ENCODE results near the gene PALLD. TPM values are rescaled to one million over a fixed set of nuclear protein-coding genes. Genes with fewer than 3 reads are reported as not detected.

The PALLD gene
- polyA plus RNA-seq, 1 donor (not counting 4 experiments of a cell fraction or from before 2014, with no cell fraction given): 136 TPM

DNA sequence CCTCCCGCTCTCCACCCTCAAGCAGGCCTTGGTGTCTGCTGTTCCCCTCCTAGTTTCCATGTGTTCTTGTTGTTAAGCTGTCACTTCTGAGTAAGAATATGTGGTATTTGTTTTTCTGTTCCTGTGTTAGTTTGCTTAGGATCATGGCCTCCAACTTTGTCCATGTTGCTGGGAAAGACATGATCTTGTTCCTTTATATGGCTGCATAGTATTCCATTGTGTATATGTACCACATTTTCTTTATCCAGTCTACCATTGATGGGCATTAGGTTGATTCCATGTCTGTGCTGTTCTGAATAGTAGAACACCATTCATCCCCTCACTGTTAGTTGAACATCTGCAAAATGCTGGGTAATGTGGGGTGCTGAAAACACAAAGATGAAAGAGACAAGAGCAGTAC, 222.9 kb downstream of the PALLD start:
- Histone ChIP-seq H3K27me3 (ENCODE audit: control insufficient read depth, extremely low read depth, insufficient read depth, low read length) (no peaks in the 10 kb centered on the region), H4K20me1 (ENCODE audit: control insufficient read depth, extremely low read depth, insufficient read depth, low read length) (no peaks in the 10 kb centered on the region), H3K4me3 (ENCODE audit: control insufficient read depth in 2 of 3, extremely low read depth in 1 of 3, insufficient read depth in 2 of 3, low read depth in 1 of 3, low read length in 3 of 3) (no peak overlapping the region), H3K9me1 (ENCODE audit: control insufficient read depth, extremely low read depth, insufficient read depth, low read length) (no peaks in the 10 kb centered on the region), H3K36me3 (ENCODE audit: control insufficient read depth in 2 of 2, extremely low read depth in 1 of 2, insufficient read depth in 2 of 2, low read length in 2 of 2) (no peaks in the 10 kb centered on the region), H3K9me3 (ENCODE audit: control insufficient read depth, low read depth, low read length) (no peaks in the 10 kb centered on the region), H3K4me2 (ENCODE audit: control insufficient read depth, extremely low read depth, insufficient read depth, low read depth, low read length) (no peak overlapping the region), H3K4me1 (ENCODE audit: control insufficient read depth, extremely low read depth, insufficient read depth, low read length) (peaks cover 3% of the 10 kb centered on the region), H2AFZ (ENCODE audit: control insufficient read depth, low read length) (no peak overlapping the region), H3K9ac (ENCODE audit: control insufficient read depth, extremely low read depth, insufficient read depth, low read length) (no peak overlapping the region), H3K27ac (ENCODE audit: control insufficient read depth, insufficient read depth, low read length) (no peak overlapping the region), H3K79me2 (ENCODE audit: control insufficient read depth, insufficient read depth, low read length) (no peaks in the 10 kb centered on the region)
- TF ChIP-seq, protein P1, sequence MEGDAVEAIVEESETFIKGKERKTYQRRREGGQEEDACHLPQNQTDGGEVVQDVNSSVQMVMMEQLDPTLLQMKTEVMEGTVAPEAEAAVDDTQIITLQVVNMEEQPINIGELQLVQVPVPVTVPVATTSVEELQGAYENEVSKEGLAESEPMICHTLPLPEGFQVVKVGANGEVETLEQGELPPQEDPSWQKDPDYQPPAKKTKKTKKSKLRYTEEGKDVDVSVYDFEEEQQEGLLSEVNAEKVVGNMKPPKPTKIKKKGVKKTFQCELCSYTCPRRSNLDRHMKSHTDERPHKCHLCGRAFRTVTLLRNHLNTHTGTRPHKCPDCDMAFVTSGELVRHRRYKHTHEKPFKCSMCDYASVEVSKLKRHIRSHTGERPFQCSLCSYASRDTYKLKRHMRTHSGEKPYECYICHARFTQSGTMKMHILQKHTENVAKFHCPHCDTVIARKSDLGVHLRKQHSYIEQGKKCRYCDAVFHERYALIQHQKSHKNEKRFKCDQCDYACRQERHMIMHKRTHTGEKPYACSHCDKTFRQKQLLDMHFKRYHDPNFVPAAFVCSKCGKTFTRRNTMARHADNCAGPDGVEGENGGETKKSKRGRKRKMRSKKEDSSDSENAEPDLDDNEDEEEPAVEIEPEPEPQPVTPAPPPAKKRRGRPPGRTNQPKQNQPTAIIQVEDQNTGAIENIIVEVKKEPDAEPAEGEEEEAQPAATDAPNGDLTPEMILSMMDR (optimal IDR thresholded peaks at IDR 0.05 in 1 of 3, IDR thresholded peaks at IDR 0.05 in 1 of 3, conservative IDR thresholded peaks at IDR 0.05 in 1 of 3; ENCODE audit: extremely low read depth in 1 of 3, insufficient read depth in 2 of 3, low read length in 3 of 3): no peak
- TF ChIP-seq EZH2 (IDR thresholded peaks at IDR 0.05; ENCODE audit: low read length): no peak
- DNase-seq (ENCODE audit: low read depth, low spot score) (no peak), FAIRE-seq (no peak)
- dilution Hi-C loops (cut with MboI; ENCODE audit: extremely low pct_ligation_motif_present, low sequenced_read_pairs): no loop called here

DNA sequence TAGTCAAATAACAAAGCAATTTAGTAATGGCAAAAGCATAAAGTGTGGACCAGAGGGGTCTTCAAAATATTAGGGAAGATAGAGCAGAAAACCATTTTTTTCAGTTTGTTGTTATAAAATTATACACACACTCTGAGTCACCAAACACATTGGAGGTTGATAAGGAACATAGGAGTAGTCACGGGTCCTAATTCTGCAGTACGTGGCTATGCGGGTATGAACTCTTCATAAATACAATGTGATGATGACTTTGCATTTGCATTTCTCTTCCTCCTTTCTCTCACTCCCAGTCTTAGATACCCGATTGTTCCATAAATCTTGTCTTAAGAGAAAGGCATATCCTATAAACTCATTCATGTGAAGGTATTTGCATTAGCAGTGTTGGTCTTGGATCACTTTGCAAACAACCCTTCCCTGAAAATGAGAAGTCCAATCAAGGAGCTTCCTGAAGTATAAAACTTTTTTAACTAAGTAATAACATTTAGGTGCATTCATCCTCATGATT, 223.6 kb downstream of the PALLD start:
- dilution Hi-C loops (cut with MboI; ENCODE audit: extremely low pct_ligation_motif_present, low sequenced_read_pairs): no loop called here
- no peaks in the 10 kb centered on the region for H3K27me3 ChIP-seq (ENCODE audit: control insufficient read depth, extremely low read depth, insufficient read depth, low read length)

More for the DNA sequence above, 223.6 kb downstream of the PALLD start:
- Histone ChIP-seq H3K4me2 (ENCODE audit: control insufficient read depth, extremely low read depth, insufficient read depth, low read depth, low read length) (no peak overlapping the region), H3K4me1 (ENCODE audit: control insufficient read depth, extremely low read depth, insufficient read depth, low read length) (peaks cover 3% of the 10 kb centered on the region), H2AFZ (ENCODE audit: control insufficient read depth, low read length) (no peak overlapping the region), H3K9ac (ENCODE audit: control insufficient read depth, extremely low read depth, insufficient read depth, low read length) (no peak overlapping the region), H3K9me3 (ENCODE audit: control insufficient read depth, low read depth, low read length) (no peaks in the 10 kb centered on the region), H4K20me1 (ENCODE audit: control insufficient read depth, extremely low read depth, insufficient read depth, low read length) (no peaks in the 10 kb centered on the region), H3K79me2 (ENCODE audit: control insufficient read depth, insufficient read depth, low read length) (no peaks in the 10 kb centered on the region), H3K9me1 (ENCODE audit: control insufficient read depth, extremely low read depth, insufficient read depth, low read length) (no peaks in the 10 kb centered on the region), H3K4me3 (ENCODE audit: control insufficient read depth in 2 of 3, extremely low read depth in 1 of 3, insufficient read depth in 2 of 3, low read depth in 1 of 3, low read length in 3 of 3) (no peak overlapping the region), H3K36me3 (ENCODE audit: control insufficient read depth in 2 of 2, extremely low read depth in 1 of 2, insufficient read depth in 2 of 2, low read length in 2 of 2) (no peaks in the 10 kb centered on the region), H3K27ac (ENCODE audit: control insufficient read depth, insufficient read depth, low read length) (no peak overlapping the region)
- FAIRE-seq: no peak
- TF ChIP-seq, protein P1 (optimal IDR thresholded peaks at IDR 0.05 in 1 of 3, IDR thresholded peaks at IDR 0.05 in 1 of 3, conservative IDR thresholded peaks at IDR 0.05 in 1 of 3; ENCODE audit: extremely low read depth in 1 of 3, insufficient read depth in 2 of 3, low read length in 3 of 3): no peak
- no peak for TF ChIP-seq EZH2 (IDR thresholded peaks at IDR 0.05; ENCODE audit: low read length)
- no peak for DNase-seq (ENCODE audit: low read depth, low spot score)

Measured in keratinocyte (primary cell).